OCI-LY7 (cell line): Measurements from ENCODE around the gene PPARG. TPM values are rescaled to one million over a fixed set of nuclear protein-coding genes. Genes with fewer than 3 reads are reported as not detected.

Source experiments
- BruUV-seq: library from RNA; stranded (reverse); fragments of 400-500 nt; replicated peaks from 2 replicates; lab custom pipeline; 2021; lab: Mats Ljungman, UMichigan
- CTCF ChIA-PET: fragments of 300-600 bp; sonication (Branson Sonifier 250); formaldehyde crosslinking; loops from one replicate; lab custom pipeline; 2022; ENCODE audit warnings: antibody characterized with exemption; ENCODE audit not compliant: unreplicated experiment; lab: Charles Lee
- POLR2A ChIA-PET: fragments of 300-600 bp; sonication (Branson Sonifier 250); formaldehyde crosslinking; loops from one replicate; lab custom pipeline; 2022; ENCODE audit warnings: antibody characterized with exemption; lab: Charles Lee
- DNase-seq: peaks from one replicate; pipeline ENCODE4 v3.0.0-alpha.2; 2015; ENCODE audit warnings: low spot score
- H2AFZ ChIP-seq: fragments of 200-600 bp; sonication (generic), shearing (Covaris generic); 2 replicates; pipeline ENCODE4 v1.6.1; 2014; ENCODE audit warnings: mild to moderate bottlenecking, antibody characterized with exemption, low read length, moderate library complexity
- H3K27ac ChIP-seq: fragments of 200-600 bp; sonication (generic); 2 replicates; pipeline ENCODE4 v1.5.1; 2014; ENCODE audit warnings: mixed run types, low read depth, mild to moderate bottlenecking, moderate library complexity, low read length, inconsistent platforms; ENCODE audit not compliant: poor library complexity, severe bottlenecking
- H3K36me3 ChIP-seq: fragments of 200-600 bp; sonication (generic); 2 replicates; pipeline ENCODE4 v1.6.1; 2014; ENCODE audit warnings: mild to moderate bottlenecking, antibody characterized with exemption, low read length, moderate library complexity, mixed read lengths; ENCODE audit not compliant: insufficient read depth
- H3K4me1 ChIP-seq: fragments of 200-600 bp; sonication (generic); 2 replicates; pipeline ENCODE4 v1.5.1; 2014; ENCODE audit warnings: mild to moderate bottlenecking, low read length; ENCODE audit not compliant: insufficient read depth, poor library complexity, severe bottlenecking
- H3K4me2 ChIP-seq: fragments of 200-600 bp; sonication (generic); 2 replicates; pipeline ENCODE4 v1.6.1; 2014; ENCODE audit warnings: mild to moderate bottlenecking, low read length
- H3K4me3 ChIP-seq: fragments of 200-600 bp; sonication (generic); 2 replicates; pipeline ENCODE4 v1.5.1; 2014; ENCODE audit warnings: mild to moderate bottlenecking, low read depth, low read length; ENCODE audit not compliant: poor library complexity, severe bottlenecking
- H3K79me2 ChIP-seq: fragments of 200-600 bp; sonication (generic); 2 replicates; pipeline ENCODE4 v1.6.1; 2016; ENCODE audit warnings: low read depth, mild to moderate bottlenecking, low read length, moderate library complexity, mixed read lengths; ENCODE audit not compliant: insufficient read depth
- H3K9me2 ChIP-seq: fragments of 200-600 bp; sonication (generic); 2 replicates; pipeline ENCODE4 v1.6.1; 2016; ENCODE audit warnings: mild to moderate bottlenecking, low read length, mixed read lengths; ENCODE audit not compliant: insufficient read depth
- H3K9me3 ChIP-seq: fragments of 200-600 bp; sonication (generic); 2 replicates; pipeline ENCODE4 v1.6.1; 2014; ENCODE audit warnings: mild to moderate bottlenecking, mixed run types, low read length, mixed read lengths
- H4K20me1 ChIP-seq: fragments of 200-600 bp; sonication (generic); 2 replicates; pipeline ENCODE4 v1.6.1; 2014; ENCODE audit warnings: mild to moderate bottlenecking, antibody characterized with exemption, low read length, moderate library complexity, mixed read lengths; ENCODE audit not compliant: insufficient read depth
- CTCF ChIP-seq: fragments of 200-600 bp; sonication (generic); conservative IDR thresholded peaks from 2 replicates; pipeline ENCODE4 v1.5.1; 2014; ENCODE audit warnings: mild to moderate bottlenecking, antibody characterized with exemption, low read length, moderate library complexity, mixed read lengths
- EZH2phosphoT487 ChIP-seq: fragments of 200-600 bp; sonication (generic); IDR thresholded peaks from 2 replicates; pipeline ENCODE4 v1.6.1; 2018; ENCODE audit warnings: low read depth, borderline replicate concordance, mild to moderate bottlenecking, mixed run types, antibody characterized with exemption, low read length, moderate library complexity, mixed read lengths
- intact Hi-C: fragments of 100-400 bp; cut with micrococcal nuclease; formaldehyde crosslinking; loops from one replicate; pipeline ENCODE4 v1.10.0; 2022; ENCODE audit not compliant: unreplicated experiment
- total RNA-seq, 2 experiments: library from RNA; depleted of rRNA in 1 of 2; stranded (reverse); fragments of >200 nt in 1 of 2; shearing (Covaris generic) in 1 of 2; gene quantifications; 2 replicates each; pipeline ENCODE4 v1.2.3, GENCODE V29; 2014 to 2022

PPARG gene
- total RNA-seq, 2 experiments from 2014 or later = not detected

- POLR2A ChIA-PET = no interaction called here
- no peak for TF ChIP-seq EZH2phosphoT487
- TF ChIP-seq CTCF = no peak
Measured at GRCh38 chr3:12428126-12428525, 139.3 kb downstream of the PPARG start.

DNA sequence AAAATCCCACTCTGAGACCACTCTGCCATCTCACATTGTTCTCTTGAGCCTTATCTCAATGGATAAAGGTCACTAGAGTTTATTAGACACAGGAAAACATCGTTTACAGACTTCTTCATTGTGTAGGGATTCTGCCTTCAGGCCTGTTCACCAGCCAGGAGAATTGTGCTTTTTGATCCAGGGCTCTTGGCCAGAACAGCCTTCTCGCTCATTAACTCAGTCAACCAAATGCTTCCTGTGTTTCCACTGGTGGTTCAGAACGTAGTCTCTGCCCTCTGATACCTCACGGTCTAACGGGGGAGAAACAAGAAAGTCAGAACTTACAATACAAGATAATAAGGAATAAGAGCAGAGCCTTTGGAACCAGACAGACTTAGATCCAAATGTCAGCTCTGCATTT lies 141.2 kb downstream of the PPARG start:
- CTCF ChIA-PET = no interaction called here

More at GRCh38 chr3:12428126-12428525, 139.3 kb downstream of the PPARG start:
- CTCF ChIA-PET = interaction anchor here (0.5 kb wide), 1 partner anchor 56 kb away, joined by 4 read pairs; the partner anchor contains the start of gene TSEN2
- Histone ChIP-seq H3K9me2 (no peaks in the 10 kb centered on the region), H3K9me3 (0 out of 2 replicates have a peak, but pooled peaks cover 3% of the 10 kb centered on the region), H3K27ac (no peak overlapping the region), H2AFZ (no peak overlapping the region), H3K4me2 (no peak overlapping the region), H3K79me2 (no peaks in the 10 kb centered on the region), H3K4me3 (no peak overlapping the region), H3K36me3 (no peaks in the 10 kb centered on the region), H3K4me1 (no peaks in the 10 kb centered on the region), H4K20me1 (no peaks in the 10 kb centered on the region)
- intact Hi-C loops = no loop called here
- BruUV-seq = no TSS peak
- DNase-seq = no peak

More for the DNA sequence above, 141.2 kb downstream of the PPARG start:
- Histone ChIP-seq H3K9me3 (0 out of 2 replicates have a peak, but pooled peaks cover 3% of the 10 kb centered on the region), H3K4me2 (no peak overlapping the region), H4K20me1 (no peaks in the 10 kb centered on the region), H3K4me3 (no peak overlapping the region), H3K27ac (no peak overlapping the region), H3K4me1 (no peaks in the 10 kb centered on the region), H3K9me2 (no peaks in the 10 kb centered on the region), H3K79me2 (no peaks in the 10 kb centered on the region), H2AFZ (no peak overlapping the region), H3K36me3 (no peaks in the 10 kb centered on the region)
- POLR2A ChIA-PET = no interaction called here
- no peak for DNase-seq
- no TSS peak for BruUV-seq
- TF ChIP-seq CTCF = no peak
- TF ChIP-seq EZH2phosphoT487 = no peak
- intact Hi-C loops = no loop called here
